Ishikawa (cell line): ENCODE measurements around the gene PERCC1.

Experiments
- CEBPB ChIP-seq: IDR thresholded peaks from 2 replicates; pipeline ENCODE4 v1.6.1; 2012
- CREB1 ChIP-seq: IDR thresholded peaks from 2 replicates; pipeline ENCODE4 v1.6.1; 2012; ENCODE audit warnings: low read depth
- EGR1 ChIP-seq: IDR thresholded peaks from 2 replicates; pipeline ENCODE4 v1.6.1; 2012
- EP300 ChIP-seq: IDR thresholded peaks from 2 replicates; pipeline ENCODE4 v1.6.1; 2012; ENCODE audit warnings: borderline replicate concordance
- FOXM1 ChIP-seq: IDR thresholded peaks from 2 replicates; pipeline ENCODE4 v1.6.1; 2012; ENCODE audit warnings: low read depth, borderline replicate concordance
- MAX ChIP-seq: IDR thresholded peaks from 2 replicates; pipeline ENCODE4 v1.6.1; 2012
- NFIC ChIP-seq: IDR thresholded peaks from 2 replicates; pipeline ENCODE4 v1.6.1; 2012
- RAD21 ChIP-seq: IDR thresholded peaks from 2 replicates; pipeline ENCODE4 v1.6.1; 2012; ENCODE audit warnings: low read depth
- REST ChIP-seq: IDR thresholded peaks from 2 replicates; pipeline ENCODE4 v1.6.1; 2012; ENCODE audit warnings: low read depth, mild to moderate bottlenecking
- TAF1 ChIP-seq: IDR thresholded peaks from 2 replicates; pipeline ENCODE4 v1.6.1; 2012; ENCODE audit warnings: low read depth, mild to moderate bottlenecking
- TCF12 ChIP-seq: IDR thresholded peaks from 2 replicates; pipeline ENCODE4 v1.6.1; 2012; ENCODE audit warnings: low read depth
- TEAD4 ChIP-seq: IDR thresholded peaks from 2 replicates; pipeline ENCODE4 v1.6.1; 2012
- USF1 ChIP-seq: IDR thresholded peaks from 2 replicates; pipeline ENCODE4 v1.6.1; 2012
- YY1 ChIP-seq: IDR thresholded peaks from 2 replicates; pipeline ENCODE4 v1.6.1; 2012; ENCODE audit warnings: low read depth
- ZBTB7A ChIP-seq: IDR thresholded peaks from 2 replicates; pipeline ENCODE4 v1.6.1; 2012; ENCODE audit warnings: low read depth

The PERCC1 gene

GRCh38 chr16:1394367-1394951 lies 36.4 kb upstream of the PERCC1 start:
- TF ChIP-seq NFIC (no peak), TEAD4 (no peak), MAX (no peak), EP300 (no peak), TCF12 (no peak), TAF1 (no peak), CEBPB (no peak), CREB1 (no peak), FOXM1 (no peak), REST (no peak), RAD21 (no peak), USF1 (no peak), YY1 (no peak), ZBTB7A (no peak), EGR1 (no peak)

- no peak for TF ChIP-seq YY1
- TF ChIP-seq EGR1: no peak
- TF ChIP-seq TCF12: no peak
- no peak for TF ChIP-seq TEAD4
- no peak for TF ChIP-seq MAX
- TF ChIP-seq EP300: no peak
- no peak for TF ChIP-seq FOXM1
- no peak for TF ChIP-seq REST
Observed at GRCh38 chr16:1395444-1396031, 35.3 kb upstream of the PERCC1 start.

- TF ChIP-seq CREB1 (no peak), FOXM1 (no peak), USF1 (no peak), REST (no peak)
Observed at GRCh38 chr16:1397779-1398178, 33.1 kb upstream of the PERCC1 start.

GRCh38 chr16:1398351-1398750 lies 32.5 kb upstream of the PERCC1 start:
- TF ChIP-seq EP300 (no peak), USF1 (no peak), TAF1 (no peak), YY1 (no peak), RAD21 (no peak), ZBTB7A (no peak), CREB1 (no peak), MAX (no peak), NFIC (no peak), CEBPB (no peak), TCF12 (no peak), FOXM1 (no peak), EGR1 (no peak), REST (no peak)
